Liver (tissue), 3 donors: ENCODE data around the gene LONRF2.

Source experiments
- EGR1 ChIP-seq, 2 donors: IDR thresholded peaks; 2 replicates each; pipeline ENCODE4 v1.6.1; 2016 to 2018; ENCODE audit warnings: antibody characterized with exemption in 2 of 2, low read depth in 2 of 2
- FOXA1 ChIP-seq: IDR thresholded peaks from 2 replicates; pipeline ENCODE4 v1.6.1; 2016; ENCODE audit warnings: antibody characterized with exemption
- JUND ChIP-seq, 2 donors: IDR thresholded peaks; 2 replicates each; pipeline ENCODE4 v1.6.1; 2016; ENCODE audit warnings: antibody characterized with exemption in 2 of 2
- NR2F2 ChIP-seq: IDR thresholded peaks from 2 replicates; pipeline ENCODE4 v1.6.1; 2016; ENCODE audit warnings: antibody characterized with exemption
- RAD21 ChIP-seq, 2 donors: IDR thresholded peaks; 2 replicates each; pipeline ENCODE4 v1.6.1; 2016; ENCODE audit warnings: antibody characterized with exemption in 2 of 2, mild to moderate bottlenecking in 2 of 2
- RXRA ChIP-seq, 2 donors: IDR thresholded peaks; 2 replicates each; pipeline ENCODE4 v1.6.1; 2017 to 2018; ENCODE audit warnings: antibody characterized with exemption in 2 of 2, mild to moderate bottlenecking in 1 of 2
- SP1 ChIP-seq: IDR thresholded peaks from 2 replicates; pipeline ENCODE4 v1.6.1; 2018; ENCODE audit warnings: antibody characterized with exemption, mild to moderate bottlenecking
- TAF1 ChIP-seq: conservative IDR thresholded peaks from 2 replicates; pipeline ENCODE4 v1.6.1; 2016; ENCODE audit warnings: antibody characterized with exemption, mild to moderate bottlenecking
- YY1 ChIP-seq: IDR thresholded peaks from 2 replicates; pipeline ENCODE4 v1.6.1; 2016; ENCODE audit warnings: antibody characterized with exemption, mild to moderate bottlenecking
- TF ChIP-seq, protein P1 (sequence below): fragments of 150-350 bp; IDR thresholded peaks from 2 replicates; pipeline ENCODE4 v1.5.1; 2017; ENCODE audit warnings: improper control_type of control experiment, low read depth, low read length; ENCODE audit not compliant: missing input control
- TF ChIP-seq, protein P2 (sequence below): IDR thresholded peaks from 2 replicates; pipeline ENCODE4 v1.6.1; 2016; ENCODE audit warnings: antibody characterized with exemption, mild to moderate bottlenecking
- TF ChIP-seq, protein P3 (sequence below): IDR thresholded peaks from 2 replicates; pipeline ENCODE4 v1.6.1; 2016; ENCODE audit warnings: antibody characterized with exemption
- TF ChIP-seq, protein P4 (sequence below): IDR thresholded peaks from 2 replicates; pipeline ENCODE4 v1.6.1; 2016; ENCODE audit warnings: antibody characterized with exemption
- TF ChIP-seq, protein P5 (sequence below): IDR thresholded peaks from 2 replicates; pipeline ENCODE4 v1.6.1; 2016; ENCODE audit warnings: antibody characterized with exemption
- donor health status: healthy.
- donor health status: healthy.

DNA sequence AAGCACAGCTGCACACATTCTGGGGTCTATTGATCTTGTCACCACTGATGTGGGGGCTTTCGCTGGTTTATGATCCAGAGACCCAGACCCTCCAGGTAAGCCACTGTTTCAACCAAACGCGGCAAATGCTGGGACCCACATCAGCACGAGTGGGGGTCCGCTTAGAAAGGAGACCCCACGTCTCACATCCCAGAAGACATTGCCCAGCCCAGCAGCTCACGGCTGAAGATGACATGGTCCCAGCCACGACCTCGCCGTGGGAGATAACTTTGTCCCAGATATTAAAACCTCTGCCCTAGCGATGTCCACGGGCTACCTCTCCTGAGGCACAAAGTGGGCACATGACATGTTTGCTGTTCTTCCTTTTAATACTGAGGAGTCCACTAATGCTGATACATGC, 43.8 kb downstream of the LONRF2 start:
- TF ChIP-seq, protein P1, sequence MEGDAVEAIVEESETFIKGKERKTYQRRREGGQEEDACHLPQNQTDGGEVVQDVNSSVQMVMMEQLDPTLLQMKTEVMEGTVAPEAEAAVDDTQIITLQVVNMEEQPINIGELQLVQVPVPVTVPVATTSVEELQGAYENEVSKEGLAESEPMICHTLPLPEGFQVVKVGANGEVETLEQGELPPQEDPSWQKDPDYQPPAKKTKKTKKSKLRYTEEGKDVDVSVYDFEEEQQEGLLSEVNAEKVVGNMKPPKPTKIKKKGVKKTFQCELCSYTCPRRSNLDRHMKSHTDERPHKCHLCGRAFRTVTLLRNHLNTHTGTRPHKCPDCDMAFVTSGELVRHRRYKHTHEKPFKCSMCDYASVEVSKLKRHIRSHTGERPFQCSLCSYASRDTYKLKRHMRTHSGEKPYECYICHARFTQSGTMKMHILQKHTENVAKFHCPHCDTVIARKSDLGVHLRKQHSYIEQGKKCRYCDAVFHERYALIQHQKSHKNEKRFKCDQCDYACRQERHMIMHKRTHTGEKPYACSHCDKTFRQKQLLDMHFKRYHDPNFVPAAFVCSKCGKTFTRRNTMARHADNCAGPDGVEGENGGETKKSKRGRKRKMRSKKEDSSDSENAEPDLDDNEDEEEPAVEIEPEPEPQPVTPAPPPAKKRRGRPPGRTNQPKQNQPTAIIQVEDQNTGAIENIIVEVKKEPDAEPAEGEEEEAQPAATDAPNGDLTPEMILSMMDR = no peak
- TF ChIP-seq, protein P2, sequence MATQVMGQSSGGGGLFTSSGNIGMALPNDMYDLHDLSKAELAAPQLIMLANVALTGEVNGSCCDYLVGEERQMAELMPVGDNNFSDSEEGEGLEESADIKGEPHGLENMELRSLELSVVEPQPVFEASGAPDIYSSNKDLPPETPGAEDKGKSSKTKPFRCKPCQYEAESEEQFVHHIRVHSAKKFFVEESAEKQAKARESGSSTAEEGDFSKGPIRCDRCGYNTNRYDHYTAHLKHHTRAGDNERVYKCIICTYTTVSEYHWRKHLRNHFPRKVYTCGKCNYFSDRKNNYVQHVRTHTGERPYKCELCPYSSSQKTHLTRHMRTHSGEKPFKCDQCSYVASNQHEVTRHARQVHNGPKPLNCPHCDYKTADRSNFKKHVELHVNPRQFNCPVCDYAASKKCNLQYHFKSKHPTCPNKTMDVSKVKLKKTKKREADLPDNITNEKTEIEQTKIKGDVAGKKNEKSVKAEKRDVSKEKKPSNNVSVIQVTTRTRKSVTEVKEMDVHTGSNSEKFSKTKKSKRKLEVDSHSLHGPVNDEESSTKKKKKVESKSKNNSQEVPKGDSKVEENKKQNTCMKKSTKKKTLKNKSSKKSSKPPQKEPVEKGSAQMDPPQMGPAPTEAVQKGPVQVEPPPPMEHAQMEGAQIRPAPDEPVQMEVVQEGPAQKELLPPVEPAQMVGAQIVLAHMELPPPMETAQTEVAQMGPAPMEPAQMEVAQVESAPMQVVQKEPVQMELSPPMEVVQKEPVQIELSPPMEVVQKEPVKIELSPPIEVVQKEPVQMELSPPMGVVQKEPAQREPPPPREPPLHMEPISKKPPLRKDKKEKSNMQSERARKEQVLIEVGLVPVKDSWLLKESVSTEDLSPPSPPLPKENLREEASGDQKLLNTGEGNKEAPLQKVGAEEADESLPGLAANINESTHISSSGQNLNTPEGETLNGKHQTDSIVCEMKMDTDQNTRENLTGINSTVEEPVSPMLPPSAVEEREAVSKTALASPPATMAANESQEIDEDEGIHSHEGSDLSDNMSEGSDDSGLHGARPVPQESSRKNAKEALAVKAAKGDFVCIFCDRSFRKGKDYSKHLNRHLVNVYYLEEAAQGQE = no peak
- TF ChIP-seq TAF1 = no peak
- TF ChIP-seq SP1 = no peak
- TF ChIP-seq RAD21 (IDR thresholded peaks at IDR 0.05) = no peak
- TF ChIP-seq, protein P3, sequence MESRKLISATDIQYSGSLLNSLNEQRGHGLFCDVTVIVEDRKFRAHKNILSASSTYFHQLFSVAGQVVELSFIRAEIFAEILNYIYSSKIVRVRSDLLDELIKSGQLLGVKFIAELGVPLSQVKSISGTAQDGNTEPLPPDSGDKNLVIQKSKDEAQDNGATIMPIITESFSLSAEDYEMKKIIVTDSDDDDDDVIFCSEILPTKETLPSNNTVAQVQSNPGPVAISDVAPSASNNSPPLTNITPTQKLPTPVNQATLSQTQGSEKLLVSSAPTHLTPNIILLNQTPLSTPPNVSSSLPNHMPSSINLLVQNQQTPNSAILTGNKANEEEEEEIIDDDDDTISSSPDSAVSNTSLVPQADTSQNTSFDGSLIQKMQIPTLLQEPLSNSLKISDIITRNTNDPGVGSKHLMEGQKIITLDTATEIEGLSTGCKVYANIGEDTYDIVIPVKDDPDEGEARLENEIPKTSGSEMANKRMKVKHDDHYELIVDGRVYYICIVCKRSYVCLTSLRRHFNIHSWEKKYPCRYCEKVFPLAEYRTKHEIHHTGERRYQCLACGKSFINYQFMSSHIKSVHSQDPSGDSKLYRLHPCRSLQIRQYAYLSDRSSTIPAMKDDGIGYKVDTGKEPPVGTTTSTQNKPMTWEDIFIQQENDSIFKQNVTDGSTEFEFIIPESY = no peak
- TF ChIP-seq, protein P4, sequence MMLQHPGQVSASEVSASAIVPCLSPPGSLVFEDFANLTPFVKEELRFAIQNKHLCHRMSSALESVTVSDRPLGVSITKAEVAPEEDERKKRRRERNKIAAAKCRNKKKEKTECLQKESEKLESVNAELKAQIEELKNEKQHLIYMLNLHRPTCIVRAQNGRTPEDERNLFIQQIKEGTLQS = no peak
- no peak for TF ChIP-seq FOXA1
- no peak for TF ChIP-seq JUND (IDR thresholded peaks at IDR 0.05)
- TF ChIP-seq, protein P5, sequence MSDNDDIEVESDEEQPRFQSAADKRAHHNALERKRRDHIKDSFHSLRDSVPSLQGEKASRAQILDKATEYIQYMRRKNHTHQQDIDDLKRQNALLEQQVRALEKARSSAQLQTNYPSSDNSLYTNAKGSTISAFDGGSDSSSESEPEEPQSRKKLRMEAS = no peak
- TF ChIP-seq RXRA (IDR thresholded peaks at IDR 0.05) = no peak
- TF ChIP-seq YY1 = no peak
- TF ChIP-seq NR2F2 = no peak
- TF ChIP-seq EGR1 (IDR thresholded peaks at IDR 0.05; ENCODE audit: low read depth in 2 of 2) = no peak
